ENCODE data around the gene SPEF1. TPM values are rescaled to one million over a fixed set of nuclear protein-coding genes. Genes with fewer than 3 reads are reported as not detected.
A peak's percentile ranks its signal among the peaks of the same experiment; 100 is the strongest.

SPEF1 gene
- total RNA-seq, 1 experiment from 2014 or later: 0.24 TPM

DNA sequence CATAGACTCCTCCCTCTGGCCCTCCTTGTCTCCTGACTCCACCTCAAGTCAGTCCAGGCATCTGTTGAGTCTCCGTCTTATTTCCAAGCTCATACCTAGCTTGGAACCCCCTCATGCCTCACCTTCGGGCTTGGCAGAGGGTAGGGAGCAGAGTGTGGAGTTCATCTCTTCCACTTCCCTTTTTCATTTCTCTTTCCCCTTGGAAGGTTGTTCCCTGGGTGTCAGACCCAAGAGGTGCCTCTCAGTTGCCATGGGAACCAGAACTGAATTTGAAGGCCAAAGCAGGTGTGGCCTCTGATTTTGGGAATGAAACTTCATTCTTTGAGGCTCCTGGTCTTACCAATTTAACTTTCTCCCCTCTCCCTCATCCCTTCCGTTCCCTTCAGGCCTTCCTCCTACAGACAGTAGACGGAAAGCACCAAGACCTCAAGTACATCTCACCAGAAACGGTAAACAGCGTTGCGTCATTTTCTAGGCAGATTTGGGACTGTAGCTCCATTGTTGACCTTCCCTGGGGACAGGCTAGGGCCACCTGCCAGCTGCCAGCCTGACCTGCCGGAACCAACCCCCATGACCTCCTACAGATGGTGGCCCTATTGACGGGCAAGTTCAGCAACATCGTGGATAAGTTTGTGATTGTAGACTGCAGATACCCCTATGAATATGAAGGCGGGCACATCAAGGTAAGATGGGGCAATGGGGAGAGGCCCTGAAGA, 21.4 kb upstream of the SPEF1 start:
- Histone ChIP-seq H3T11ph (ENCODE audit: low read length) (no peak overlapping the region), H4K20me1 (ENCODE audit: control insufficient read depth, insufficient read depth, insufficient read length) (no peaks in the 10 kb centered on the region), H2BK20ac (ENCODE audit: low read depth, low read length, poor library complexity, severe bottlenecking) (no peak overlapping the region), H3K27ac (ENCODE audit: insufficient read length, low read depth, low read length) (no peak overlapping the region), H2AK5ac (ENCODE audit: insufficient read length, low read length) (no peak overlapping the region), H3K79me2 (ENCODE audit: insufficient read depth, low read length) (no peaks in the 10 kb centered on the region), H3K23me2 (ENCODE audit: insufficient read length, low read depth, low read length, poor library complexity, severe bottlenecking) (peaks cover 8% of the 10 kb centered on the region), H3K4me1 (ENCODE audit: insufficient read depth, low read length) (peaks cover 2% of the 10 kb centered on the region), H3K79me1 (ENCODE audit: insufficient read depth, low read depth, low read length, poor library complexity, severe bottlenecking) (no peaks in the 10 kb centered on the region), H2BK5ac (ENCODE audit: insufficient read length, low read length) (no peak overlapping the region), H3K18ac (ENCODE audit: insufficient read length, low read depth, low read length) (no peak overlapping the region), H3K4me2 (ENCODE audit: insufficient read depth, insufficient read length, low read length) (no peak overlapping the region), H4K8ac (replicated peaks; ENCODE audit: insufficient read length, low read depth, low read length) (no peak overlapping the region), H3K4ac (ENCODE audit: low read depth, low read length) (no peak overlapping the region), H4K5ac (ENCODE audit: insufficient read length, low read depth, low read length) (no peak overlapping the region), H3K9me3 (ENCODE audit: control insufficient read depth, low read depth, low read length) (no peaks in the 10 kb centered on the region), H4K91ac (ENCODE audit: insufficient read length, low read depth, low read length) (no peak overlapping the region), H3K23ac (ENCODE audit: insufficient read length, low read depth, low read length) (no peak overlapping the region), H3K27me3 (ENCODE audit: insufficient read depth, low read length) (no peaks in the 10 kb centered on the region), H2BK15ac (ENCODE audit: low read depth, low read length) (no peak overlapping the region), H3K14ac (ENCODE audit: insufficient read depth, low read length) (no peak overlapping the region), H3K9ac (ENCODE audit: extremely low read depth, insufficient read length, low read length) (no peak overlapping the region), H2BK120ac (ENCODE audit: low read depth, low read length, poor library complexity, severe bottlenecking) (no peak overlapping the region), H3K56ac (ENCODE audit: insufficient read length, low read depth, low read length) (no peak overlapping the region), H2BK12ac (ENCODE audit: insufficient read length, low read depth, low read length) (no peak overlapping the region), H2AFZ (ENCODE audit: low read length) (no peak overlapping the region)
- no peaks in the 10 kb centered on the region; the same call in 1 of the 2 replicates for H3K27me3 Mint-ChIP-seq (ENCODE audit: low read depth)
- H3K9me3 Mint-ChIP-seq: no peaks in the 10 kb centered on the region
- H3K36me3 Mint-ChIP-seq (ENCODE audit: insufficient read depth in 1 of 3, low read depth in 3 of 3): peaks cover 32 to 55% (median 48%) of the 10 kb centered on the region in 3 experiments
- no peak for DNase-seq
- no peak overlapping the region; a peak in 3 of 7 replicates for H3K27ac Mint-ChIP-seq
- peak overlapping the region in 1 of 2 experiments; percentile 9; a peak in 1 of 5 replicates for H3K4me3 Mint-ChIP-seq
- no CpG with 5 or more reads among the region's 11 CpGs for WGBS (ENCODE audit: extremely low coverage, insufficient read length, low lambda C conversion rate)
- TF ChIP-seq CTCF (conservative IDR thresholded peaks at IDR 0.05): no peak
- H3K4me1 Mint-ChIP-seq: peaks cover 42 to 57% of the 10 kb centered on the region in 2 experiments

All from H9 (cell line).